ENCODE results near the gene TMEM273. TPM values are rescaled to one million over a fixed set of nuclear protein-coding genes. Genes with fewer than 3 reads are reported as not detected.

Gene TMEM273
- total and polyA plus RNA-seq, 2 of the 4 experiments (the other 2 are of a cell fraction), result not detected

DNA sequence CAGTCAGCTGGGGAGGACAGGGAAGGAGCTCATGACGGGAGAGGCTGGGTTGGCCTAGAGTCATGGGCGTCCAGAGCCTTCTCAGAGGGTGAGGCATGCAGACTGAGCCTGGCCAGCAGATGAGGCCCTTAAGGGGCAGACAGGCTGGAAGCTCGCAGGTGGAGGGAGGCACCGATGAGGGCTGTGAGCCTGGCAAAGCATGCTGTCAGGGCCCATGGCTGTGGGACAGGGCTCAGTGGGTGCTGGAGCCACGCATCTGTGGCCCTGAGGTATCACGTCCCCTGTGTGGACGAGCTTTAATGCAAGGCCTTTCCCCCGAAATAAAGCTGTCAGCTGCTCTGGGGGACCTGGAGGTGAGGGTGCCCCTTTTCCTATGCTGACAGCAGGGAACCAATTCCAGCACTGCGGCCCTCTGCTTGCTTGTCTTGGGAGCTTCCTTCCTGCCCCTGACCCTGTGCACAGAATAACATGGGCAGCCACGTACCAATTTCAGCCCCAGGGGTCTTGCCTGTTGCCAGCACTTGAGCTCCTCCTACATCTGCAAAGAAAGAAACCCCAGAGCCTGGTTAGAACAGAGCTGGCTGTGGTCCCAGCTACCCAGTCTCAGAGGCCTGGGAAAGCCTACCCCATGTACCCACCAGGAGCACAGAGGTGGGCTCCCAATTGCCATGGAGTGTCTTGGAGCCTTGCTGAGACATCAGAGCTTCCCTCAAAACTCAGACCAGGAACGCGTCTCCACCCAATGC, 20.6 kb downstream of the TMEM273 start:
- no TSS peak for BruUV-seq (replicated peaks)
- whole genome bisulfite sequencing, 2 experiments (ENCODE audit: extremely low coverage in 2 of 2, insufficient read length in 1 of 2), result 96% methylated on average over 7 of the region's 12 CpGs; no CpG with 5 or more reads in 1 of the 2 experiments
- in situ Hi-C loops (cut with MboI; ENCODE audit: low sequenced_read_pairs), result no loop called here
- no peak overlapping the region for H3K23ac ChIP-seq (ENCODE audit: low read depth, low read length)
- no peak overlapping the region for H4K5ac ChIP-seq (ENCODE audit: low read depth, low read length)
- TF ChIP-seq RAD21 (IDR thresholded peaks at IDR 0.05; ENCODE audit: low read length) (no peak), CHD1 (IDR thresholded peaks at IDR 0.05; ENCODE audit: low read depth, low read length) (no peak), CEBPB (IDR thresholded peaks at IDR 0.05; ENCODE audit: low read depth, low read length) (no peak), USF2 (IDR thresholded peaks at IDR 0.05; ENCODE audit: low read depth, low read length) (no peak), POLR2A (IDR thresholded peaks at IDR 0.05; ENCODE audit: low read depth, low read length) (no peak), MAZ (IDR thresholded peaks at IDR 0.05; ENCODE audit: borderline replicate concordance, low read depth, low read length) (no peak), BHLHE40 (IDR thresholded peaks at IDR 0.05; ENCODE audit: low read depth, low read length) (no peak), ELK1 (IDR thresholded peaks at IDR 0.05; ENCODE audit: borderline replicate concordance, low read depth, low read length) (no peak), FOS (IDR thresholded peaks at IDR 0.05; ENCODE audit: low read depth, low read length) (no peak)
- H4K91ac ChIP-seq (ENCODE audit: insufficient read depth, low read depth, low read length), result no peak overlapping the region
- H3K4me1 ChIP-seq (ENCODE audit: control insufficient read depth, insufficient read depth, low read length), result peaks cover 4% of the 10 kb centered on the region
- H3K27ac ChIP-seq (ENCODE audit: insufficient read depth, low read length), result no peak overlapping the region
- ATAC-seq (ENCODE audit: low read depth), result no peak
- no peak overlapping the region for H2AFZ ChIP-seq (replicated peaks; ENCODE audit: low read length, poor library complexity)
- H4K20me1 ChIP-seq (ENCODE audit: insufficient read depth, low read length), result no peaks in the 10 kb centered on the region
- no peak overlapping the region for H4K8ac ChIP-seq (ENCODE audit: low read depth in 2 of 2, low read length in 2 of 2)
- H3K14ac ChIP-seq (replicated peaks; ENCODE audit: low read depth, low read length), result no peak overlapping the region
- no peak overlapping the region for H3K4me3 ChIP-seq (ENCODE audit: insufficient read depth, low read depth, low read length)
- POLR2A ChIA-PET (ENCODE audit: unreplicated experiment), result no interaction called here
- H3K56ac ChIP-seq (ENCODE audit: extremely low read depth, insufficient read depth, low read length), result no peak overlapping the region
- CTCF ChIA-PET, result interaction anchor here (0.6 kb wide), 1 partner anchor 15 kb away, joined by 3 read pairs; no protein-coding TSS in a partner anchor
- no peaks in the 10 kb centered on the region for H3K9me3 ChIP-seq (ENCODE audit: control insufficient read depth, insufficient read depth, low read length)
- H3K4me2 ChIP-seq (ENCODE audit: low read depth, low read length), result no peak overlapping the region
- H3K18ac ChIP-seq (ENCODE audit: low read depth, low read length), result no peak overlapping the region
- H3K36me3 ChIP-seq (ENCODE audit: control insufficient read depth, insufficient read depth, low read length), result no peaks in the 10 kb centered on the region
- dilution Hi-C loops (cut with HindIII; ENCODE audit: low sequenced_read_pairs, unreplicated experiment), result no loop called here
- no peaks in the 10 kb centered on the region for H3K79me1 ChIP-seq (ENCODE audit: low read depth in 1 of 2, low read length in 2 of 2)
- no peak overlapping the region for H3K4ac ChIP-seq (ENCODE audit: low read depth, low read length)
- H2BK5ac ChIP-seq (ENCODE audit: low read depth, low read length, poor library complexity, severe bottlenecking), result no peak overlapping the region
- no peak overlapping the region for H2AK9ac ChIP-seq (replicated peaks; ENCODE audit: low read depth, low read length, poor library complexity)
- no peak overlapping the region for H2BK20ac ChIP-seq (ENCODE audit: low read depth, low read length)
- no peaks in the 10 kb centered on the region for H3K27me3 ChIP-seq (ENCODE audit: control insufficient read depth, insufficient read depth, low read length)
- no peak overlapping the region for H2AK5ac ChIP-seq (ENCODE audit: low read depth, low read length)
- intact Hi-C loops (cut with micrococcal nuclease), result loop anchor here (10.0 kb wide), 1 partner anchor 347 kb away; no protein-coding TSS in a partner anchor
- H3K9me1 ChIP-seq (ENCODE audit: insufficient read depth, low read length), result peaks cover under 1% of the 10 kb centered on the region; the same call in 1 of the 2 replicates
- no peak overlapping the region for H2BK15ac ChIP-seq (ENCODE audit: low read depth, low read length)
- H2BK120ac ChIP-seq (ENCODE audit: low read depth, low read length), result no peak overlapping the region
- H3K9ac ChIP-seq (ENCODE audit: low read depth, low read length), result no peak overlapping the region
- DNase-seq, result no peak
